Adrenal gland (tissue), 5 donors: Measurements from ENCODE around the gene OPCML.

ENCODE experiments used
- POLR2A ChIP-seq, 2 donors: fragments of 450-650 bp; IDR thresholded peaks; one replicate each; pipeline ENCODE4 v1.6.1; 2017; ENCODE audit warnings: antibody characterized with exemption in 2 of 2, mild to moderate bottlenecking in 2 of 2, moderate library complexity in 1 of 2
- TF ChIP-seq, protein P1 (sequence below), 6 experiments: fragments of 450-650 bp in 4 of 6; fragments of 200-600 bp in 2 of 6; sonication (generic) in 1 of 6; IDR thresholded peaks; 1 replicate in 5 of 6; 2 replicates in 1 of 6; pipeline versions ENCODE4 v1.5.1 to v1.8.0; 2016 to 2021; ENCODE audit warnings: antibody characterized with exemption in 6 of 6, mild to moderate bottlenecking in 2 of 6, moderate library complexity in 1 of 6
- donor health status: DM: no; HTN: no; CAD: no.

DNA sequence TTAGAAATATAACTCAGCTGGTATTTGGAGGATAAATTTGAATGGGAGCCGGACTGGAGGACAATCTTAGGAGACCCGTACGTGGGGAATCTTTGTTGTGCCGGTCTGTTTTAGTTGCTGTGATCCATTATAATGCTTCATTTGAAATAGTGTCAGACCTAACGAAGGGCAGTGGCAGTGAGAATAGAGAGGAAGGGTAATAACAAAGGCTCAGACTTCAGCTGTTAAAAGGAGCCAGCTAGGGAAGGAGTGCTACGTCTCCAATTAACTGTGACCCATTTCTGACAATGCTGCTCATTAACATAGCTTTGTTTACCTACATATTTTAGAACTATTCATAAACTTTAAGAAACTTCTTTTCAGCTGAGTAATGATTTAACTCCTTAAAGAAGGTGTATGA, 246.9 kb downstream of the OPCML start:
- TF ChIP-seq, protein P1, sequence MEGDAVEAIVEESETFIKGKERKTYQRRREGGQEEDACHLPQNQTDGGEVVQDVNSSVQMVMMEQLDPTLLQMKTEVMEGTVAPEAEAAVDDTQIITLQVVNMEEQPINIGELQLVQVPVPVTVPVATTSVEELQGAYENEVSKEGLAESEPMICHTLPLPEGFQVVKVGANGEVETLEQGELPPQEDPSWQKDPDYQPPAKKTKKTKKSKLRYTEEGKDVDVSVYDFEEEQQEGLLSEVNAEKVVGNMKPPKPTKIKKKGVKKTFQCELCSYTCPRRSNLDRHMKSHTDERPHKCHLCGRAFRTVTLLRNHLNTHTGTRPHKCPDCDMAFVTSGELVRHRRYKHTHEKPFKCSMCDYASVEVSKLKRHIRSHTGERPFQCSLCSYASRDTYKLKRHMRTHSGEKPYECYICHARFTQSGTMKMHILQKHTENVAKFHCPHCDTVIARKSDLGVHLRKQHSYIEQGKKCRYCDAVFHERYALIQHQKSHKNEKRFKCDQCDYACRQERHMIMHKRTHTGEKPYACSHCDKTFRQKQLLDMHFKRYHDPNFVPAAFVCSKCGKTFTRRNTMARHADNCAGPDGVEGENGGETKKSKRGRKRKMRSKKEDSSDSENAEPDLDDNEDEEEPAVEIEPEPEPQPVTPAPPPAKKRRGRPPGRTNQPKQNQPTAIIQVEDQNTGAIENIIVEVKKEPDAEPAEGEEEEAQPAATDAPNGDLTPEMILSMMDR (IDR thresholded peaks at IDR 0.05) = no peak
- TF ChIP-seq POLR2A (IDR thresholded peaks at IDR 0.05) = no peak
